GM20431 (cell line): ENCODE measurements around the gene RASAL2.

Experiments
- in situ Hi-C: fragments of 300-500 bp; cut with MseI, MboI; formaldehyde crosslinking; loops from one replicate; pipeline ENCODE4 v1.15.0; 2020; ENCODE audit warnings: low sequenced_read_pairs; ENCODE audit not compliant: unreplicated experiment

RASAL2 gene

DNA sequence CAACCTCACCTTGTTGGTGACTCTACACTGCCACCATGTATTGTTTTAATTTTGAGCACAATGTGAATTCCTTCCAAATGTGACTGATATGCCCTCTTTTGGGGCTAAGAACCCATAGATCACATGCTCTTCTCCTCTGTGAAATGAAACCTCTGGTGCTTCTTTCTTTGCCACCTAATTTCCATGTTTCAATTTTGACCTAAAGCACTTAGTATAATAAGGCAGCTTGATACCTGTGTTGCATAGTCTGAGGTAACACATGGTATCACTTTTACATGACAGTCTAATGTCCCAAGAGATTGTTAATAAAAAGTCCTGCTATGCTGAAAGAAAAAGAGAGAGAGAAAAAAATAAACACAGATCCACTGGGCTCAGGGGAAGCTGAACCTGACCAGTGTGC lies 378.6 kb downstream of the RASAL2 start:
- in situ Hi-C loops: no loop called here

- in situ Hi-C loops: no loop called here
Measured at GRCh38 chr1:178477373-178477772, 383.5 kb downstream of the RASAL2 start.

- in situ Hi-C loops: no loop called here
Measured at GRCh38 chr1:178477841-178478240, 383.9 kb downstream of the RASAL2 start.

GRCh38 chr1:178483251-178483957 lies 389.5 kb downstream of the RASAL2 start:
- in situ Hi-C loops: no loop called here

GRCh38 chr1:178484698-178485225 lies 390.9 kb downstream of the RASAL2 start:
- in situ Hi-C loops: no loop called here

- in situ Hi-C loops: no loop called here
Measured at GRCh38 chr1:178485541-178485981, 391.7 kb downstream of the RASAL2 start.

DNA sequence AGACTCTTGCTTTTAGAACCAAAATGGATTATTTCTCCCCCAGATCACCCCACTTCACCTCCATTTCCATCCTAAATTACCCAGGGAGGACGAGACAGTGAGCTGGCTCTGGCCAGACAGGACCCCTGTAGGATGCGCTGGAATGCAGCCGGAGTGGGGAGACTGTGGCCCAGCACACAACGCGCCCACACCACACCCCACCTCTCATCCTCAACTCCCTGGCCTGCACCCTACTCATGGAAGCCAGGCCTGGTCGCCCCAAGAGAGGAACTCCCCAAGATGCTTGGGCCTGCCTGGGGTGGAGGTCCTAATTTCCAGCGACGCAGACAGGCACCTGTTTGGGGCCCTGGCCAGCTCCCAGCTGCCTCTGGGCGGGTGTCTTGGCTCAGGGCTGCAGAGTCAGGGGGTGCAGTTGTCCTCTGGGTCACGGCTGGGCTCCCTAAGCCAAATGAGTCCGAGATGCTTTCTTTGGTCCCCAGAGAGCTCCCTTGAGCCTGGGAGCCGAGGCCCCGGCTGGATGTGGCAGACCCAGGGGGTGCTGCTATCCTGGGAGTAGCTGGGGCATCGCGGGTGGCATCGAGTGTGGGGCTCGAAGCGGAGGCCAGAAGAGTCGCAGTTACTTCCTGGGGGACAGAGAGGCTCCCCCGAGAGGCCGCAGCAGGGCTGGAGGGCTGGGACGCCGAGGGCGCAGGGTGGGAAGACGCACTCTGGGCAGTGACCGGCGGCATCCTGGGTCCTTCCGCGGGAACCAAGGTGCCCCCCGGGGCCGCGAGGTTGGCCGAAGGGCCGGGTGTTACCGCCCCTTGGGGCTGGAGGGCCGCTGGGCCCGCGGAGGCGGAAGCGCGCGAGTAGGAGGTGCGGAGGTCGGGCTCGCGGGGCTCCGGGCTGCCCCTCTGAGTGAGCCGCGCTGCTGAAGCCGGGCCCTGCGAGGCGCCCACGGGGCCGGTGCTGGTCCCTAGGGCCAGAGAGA lies 392.5 kb downstream of the RASAL2 start:
- in situ Hi-C loops: no loop called here

DNA sequence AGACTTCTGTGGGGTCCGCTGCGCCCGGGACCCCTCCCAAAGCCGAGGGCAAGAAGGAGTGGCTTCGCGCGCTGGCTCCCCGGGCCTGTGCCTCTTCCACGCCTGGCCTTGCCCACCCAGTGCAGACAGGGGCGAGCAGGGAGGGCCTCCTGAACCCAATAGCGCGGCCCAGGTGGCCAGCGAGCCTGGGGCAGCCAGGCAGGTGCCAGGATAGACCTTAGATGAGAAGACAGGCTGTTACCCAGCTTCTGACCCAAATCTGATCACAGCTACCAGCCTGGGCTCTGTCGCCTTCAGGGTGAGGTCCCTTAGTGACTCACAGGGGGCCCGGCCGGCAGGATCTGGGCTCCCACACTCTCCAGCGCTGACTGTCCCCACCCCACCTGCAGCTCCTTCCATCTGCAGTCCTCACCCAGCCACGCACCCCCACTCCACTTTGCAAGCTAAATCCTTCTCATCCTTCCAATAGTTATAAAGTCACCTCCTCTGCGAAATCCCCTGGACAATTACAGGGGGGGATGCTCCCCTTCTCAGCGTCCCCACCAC lies 393.2 kb downstream of the RASAL2 start:
- in situ Hi-C loops: no loop called here

DNA sequence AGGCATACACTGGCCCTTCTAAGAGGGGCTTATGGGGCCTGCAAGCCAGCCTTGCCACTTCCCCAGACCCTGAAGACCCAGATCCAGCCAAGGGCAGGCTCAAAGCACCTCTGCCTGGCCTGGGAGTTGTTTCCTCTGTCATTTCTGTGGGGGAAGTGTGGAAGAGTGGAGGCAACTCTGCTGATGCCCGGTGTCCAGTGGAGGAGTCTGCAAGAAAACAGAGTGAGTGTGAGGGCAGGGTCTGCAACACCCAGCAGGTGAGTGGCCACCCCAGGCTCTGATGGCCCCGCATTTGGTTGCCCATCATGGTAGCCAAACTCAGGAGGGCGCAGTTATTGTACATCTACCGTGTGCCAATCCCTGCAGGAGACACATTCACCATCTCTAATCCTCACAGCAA lies 394.5 kb downstream of the RASAL2 start:
- in situ Hi-C loops: no loop called here

DNA sequence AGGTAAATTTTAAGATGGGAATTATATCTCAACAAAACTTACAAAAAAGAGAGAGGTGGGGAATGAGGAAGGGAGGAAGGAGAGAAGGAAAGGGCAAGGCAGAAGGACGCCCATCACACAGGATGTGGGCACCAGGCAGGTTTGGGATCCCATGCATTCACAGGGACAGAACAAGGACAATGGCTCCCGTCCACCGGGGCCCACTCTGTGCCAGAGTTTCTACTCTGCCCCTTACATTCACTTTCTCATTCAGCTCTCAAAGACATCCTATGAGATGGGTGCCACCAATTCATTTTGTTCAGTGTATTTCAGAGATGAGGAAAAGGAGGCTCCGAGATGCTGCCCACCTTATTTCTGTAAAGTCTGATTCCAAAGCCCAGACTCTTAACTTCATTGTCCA lies 395.5 kb downstream of the RASAL2 start:
- in situ Hi-C loops: no loop called here

- in situ Hi-C loops: no loop called here
Measured at GRCh38 chr1:178490136-178490535, 396.2 kb downstream of the RASAL2 start.

- in situ Hi-C loops: no loop called here
Measured at GRCh38 chr1:178490967-178491366, 397.1 kb downstream of the RASAL2 start.

DNA sequence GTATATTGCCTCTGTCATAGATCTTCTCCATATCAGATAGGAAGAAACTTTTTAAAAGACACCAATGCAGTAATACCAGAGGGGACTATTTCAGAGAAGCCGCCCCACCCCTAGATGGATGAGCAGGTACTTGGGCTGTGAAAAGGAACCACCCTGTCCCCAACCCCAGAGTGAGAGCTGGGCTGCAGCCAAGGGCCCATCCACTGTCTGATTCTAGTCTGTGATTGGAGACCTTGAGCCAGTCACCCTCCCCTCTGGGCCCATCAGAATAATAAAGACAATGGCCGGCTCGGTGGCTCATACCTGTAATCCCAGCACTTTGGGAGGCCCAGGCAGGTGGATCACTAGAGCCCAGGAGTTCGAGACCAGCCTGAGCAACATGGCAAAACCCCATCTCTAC lies 397.8 kb downstream of the RASAL2 start:
- in situ Hi-C loops: no loop called here

DNA sequence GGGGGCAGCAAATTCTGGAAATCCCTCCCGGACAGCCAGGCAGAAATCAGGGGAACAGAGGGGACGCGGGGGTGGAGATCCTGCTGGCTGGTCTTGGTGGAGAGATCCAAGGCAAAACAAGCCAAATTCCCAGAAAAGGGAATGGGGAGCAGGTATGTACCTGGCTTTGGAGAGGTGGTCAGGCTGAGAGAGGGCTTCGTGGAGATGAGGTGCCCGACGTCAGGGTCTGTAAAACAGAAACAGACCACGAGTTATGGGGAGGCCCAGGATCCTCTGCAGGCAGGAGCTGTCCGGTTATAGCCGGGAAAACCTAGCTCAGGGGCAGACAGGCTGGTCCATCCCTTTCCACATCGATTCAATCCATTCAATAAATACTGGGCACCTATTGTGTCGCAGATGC lies 398.4 kb downstream of the RASAL2 start:
- in situ Hi-C loops: no loop called here

DNA sequence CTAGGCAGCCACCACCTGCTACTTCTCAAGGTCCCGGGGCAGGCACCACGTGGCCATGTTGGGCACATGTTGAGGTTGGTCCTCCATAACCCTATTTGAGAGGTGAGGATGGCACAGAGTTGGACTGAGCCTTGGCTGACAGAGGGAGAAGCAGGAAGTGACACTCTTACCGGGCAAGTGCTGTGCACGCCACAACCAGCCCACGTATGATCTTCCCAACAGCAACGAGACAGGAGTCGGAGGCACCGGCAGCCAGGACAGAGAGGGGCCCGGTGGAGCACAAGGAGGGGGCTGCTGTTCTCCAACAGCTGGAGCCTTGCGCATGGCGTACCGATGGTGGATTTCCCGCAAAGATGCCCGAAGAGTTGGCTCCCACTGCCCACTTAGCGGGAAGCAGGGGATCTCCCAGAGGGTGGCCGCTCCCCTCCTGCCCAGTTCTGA lies 399.4 kb downstream of the RASAL2 start:
- in situ Hi-C loops: no loop called here

- in situ Hi-C loops: no loop called here
Measured at GRCh38 chr1:178494569-178494971, 400.7 kb downstream of the RASAL2 start.

- in situ Hi-C loops: no loop called here
Measured at GRCh38 chr1:178495158-178495557, 401.3 kb downstream of the RASAL2 start.

DNA sequence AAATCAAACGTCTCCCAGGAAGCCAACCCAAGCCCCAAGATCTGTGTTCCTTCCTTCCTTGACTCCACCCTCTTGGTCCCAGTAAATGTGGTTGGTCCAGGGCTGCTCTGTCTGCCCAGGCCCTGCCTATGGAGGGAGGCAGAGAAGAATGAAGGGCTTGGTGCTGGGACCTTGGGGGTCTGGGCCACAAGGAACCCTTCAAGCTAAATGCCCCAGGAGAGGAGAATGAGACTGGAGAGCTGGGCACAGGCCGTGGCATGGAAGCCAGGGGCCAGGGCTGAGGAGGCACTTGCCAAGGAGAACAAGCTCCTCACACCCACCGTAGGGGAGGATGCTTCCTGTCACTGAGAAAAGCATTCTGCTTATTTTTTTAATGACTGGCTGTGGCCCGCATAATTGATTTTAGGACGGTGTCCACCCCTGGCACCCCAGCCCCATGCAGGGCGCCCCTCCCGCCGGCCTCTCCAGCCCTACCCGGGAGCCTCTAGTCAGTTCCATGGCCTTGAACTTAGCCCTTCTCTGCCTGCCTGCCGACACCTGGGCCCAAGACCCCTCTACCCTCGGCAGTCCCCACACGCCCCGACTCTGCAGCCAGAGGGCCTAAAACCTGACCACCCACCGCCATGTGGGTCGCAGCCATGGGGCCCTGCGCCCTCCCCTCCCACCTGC lies 402.0 kb downstream of the RASAL2 start:
- in situ Hi-C loops: no loop called here

DNA sequence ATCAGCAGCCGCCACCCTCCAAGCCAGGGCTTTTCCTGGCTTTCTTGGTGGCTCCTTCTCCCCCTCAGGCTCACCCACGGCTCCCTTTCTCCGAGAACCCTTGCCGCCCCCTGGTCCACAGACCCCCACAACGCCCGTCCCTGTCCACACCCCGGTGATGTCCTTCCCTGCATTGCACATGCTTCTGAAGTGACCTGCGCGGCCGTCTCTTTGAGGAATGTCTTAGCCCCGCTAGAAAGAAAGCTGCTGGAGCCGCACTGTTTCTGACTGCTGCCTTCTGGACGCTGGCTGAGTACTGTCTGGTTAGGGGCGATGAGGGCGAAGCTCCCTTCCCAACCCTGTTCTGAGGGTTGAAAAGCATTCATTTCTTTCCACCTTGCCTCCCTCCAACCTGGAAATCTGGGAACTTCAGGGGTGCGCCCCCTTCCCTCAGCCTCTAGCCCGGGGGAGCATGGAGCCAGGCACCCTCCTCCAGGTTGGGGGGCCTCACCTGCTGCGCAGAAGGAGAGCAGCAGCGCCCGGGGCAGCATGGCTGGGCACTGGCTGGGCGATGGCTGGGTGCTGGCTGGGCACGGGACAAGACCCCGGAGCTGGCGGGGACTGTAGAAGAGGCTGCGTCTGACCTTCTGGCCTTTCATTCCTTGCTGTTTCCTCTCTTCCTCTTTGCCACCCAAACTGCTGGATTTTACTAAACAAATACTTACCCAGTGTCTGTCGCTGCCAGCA lies 402.7 kb downstream of the RASAL2 start, which contains the start of gene CLEC20A:
CLEC20A (minus strand) TSS at position 555 of the 726 bp plus-strand sequence; CDS start at position 530, 25 bp downstream.
- in situ Hi-C loops: no loop called here
